Hepatocyte (in vitro differentiated cells): ENCODE results near the gene RASA3.

ENCODE experiments used
- CTCF ChIP-seq: fragments of 200-600 bp; sonication (generic); IDR thresholded peaks from 2 replicates; pipeline ENCODE4 v1.5.1; 2016; ENCODE audit warnings: antibody characterized with exemption, mild to moderate bottlenecking; ENCODE audit not compliant: poor library complexity
- EZH2 ChIP-seq: fragments of 200-600 bp; sonication (generic); IDR thresholded peaks from 2 replicates; pipeline ENCODE4 v1.6.1; 2016; ENCODE audit warnings: antibody characterized with exemption, mild to moderate bottlenecking, borderline replicate concordance

GRCh38 chr13:114045113-114045735, 87.2 kb downstream of the RASA3 start:
- TF ChIP-seq CTCF (no peak), EZH2 (no peak)
